Measurements from ENCODE around the gene NXPH3.

The NXPH3 gene

GRCh38 chr17:49580981-49581647, 5.4 kb downstream of the NXPH3 start:
- peaks cover 12% of the 10 kb centered on the region for H3K4me1 ChIP-seq (ENCODE audit: low read length)

GRCh38 chr17:49581648-49581998, 6.0 kb downstream of the NXPH3 start:
- TF ChIP-seq EZH2phosphoT487 (IDR thresholded peaks at IDR 0.05; ENCODE audit: low read depth) (no peak), CTCF (IDR thresholded peaks at IDR 0.05; ENCODE audit: low read depth, low read length) (no peak)
- no peaks in the 10 kb centered on the region for H3K36me3 ChIP-seq (replicated peaks; ENCODE audit: low read depth, low read length)
- H2AFZ ChIP-seq (ENCODE audit: low read depth, low read length), result no peak overlapping the region
- H3K27ac ChIP-seq (ENCODE audit: low read length), result no peak overlapping the region
- no peaks in the 10 kb centered on the region for H3K9me3 ChIP-seq (ENCODE audit: insufficient read depth, low read length)
- H4K20me1 ChIP-seq (ENCODE audit: insufficient read depth, low read length), result no peaks in the 10 kb centered on the region
- no peak overlapping the region for H3K4me2 ChIP-seq (ENCODE audit: low read length)
- H3K27me3 ChIP-seq (ENCODE audit: low read depth, low read length), result no peaks in the 10 kb centered on the region
- H3K9ac ChIP-seq (ENCODE audit: low read length), result no peak overlapping the region
- no peak overlapping the region for H3K4me3 ChIP-seq (ENCODE audit: low read length)
- no peaks in the 10 kb centered on the region for H3K79me2 ChIP-seq (ENCODE audit: low read length)
- H3K4me1 ChIP-seq (ENCODE audit: low read length), result peaks cover 12% of the 10 kb centered on the region

More at GRCh38 chr17:49580981-49581647, 5.4 kb downstream of the NXPH3 start:
- Histone ChIP-seq H3K9ac (ENCODE audit: low read length) (no peak overlapping the region), H3K27ac (ENCODE audit: low read length) (no peak overlapping the region), H3K4me3 (ENCODE audit: low read length) (no peak overlapping the region), H3K79me2 (ENCODE audit: low read length) (no peaks in the 10 kb centered on the region), H3K27me3 (ENCODE audit: low read depth, low read length) (no peaks in the 10 kb centered on the region), H4K20me1 (ENCODE audit: insufficient read depth, low read length) (no peaks in the 10 kb centered on the region), H2AFZ (ENCODE audit: low read depth, low read length) (no peak overlapping the region), H3K36me3 (replicated peaks; ENCODE audit: low read depth, low read length) (no peaks in the 10 kb centered on the region), H3K4me2 (ENCODE audit: low read length) (no peak overlapping the region), H3K9me3 (ENCODE audit: insufficient read depth, low read length) (no peaks in the 10 kb centered on the region)
- no peak for TF ChIP-seq CTCF (IDR thresholded peaks at IDR 0.05; ENCODE audit: low read depth, low read length)
- TF ChIP-seq EZH2phosphoT487 (IDR thresholded peaks at IDR 0.05; ENCODE audit: low read depth), result no peak

- Histone ChIP-seq H3K27me3 (ENCODE audit: low read depth, low read length) (no peaks in the 10 kb centered on the region), H3K9me3 (ENCODE audit: insufficient read depth, low read length) (no peaks in the 10 kb centered on the region), H3K4me3 (ENCODE audit: low read length) (no peak overlapping the region), H3K4me1 (ENCODE audit: low read length) (peaks cover 12% of the 10 kb centered on the region), H3K4me2 (ENCODE audit: low read length) (no peak overlapping the region), H2AFZ (ENCODE audit: low read depth, low read length) (no peak overlapping the region), H3K9ac (ENCODE audit: low read length) (no peak overlapping the region), H3K36me3 (replicated peaks; ENCODE audit: low read depth, low read length) (no peaks in the 10 kb centered on the region), H3K27ac (ENCODE audit: low read length) (no peak overlapping the region), H3K79me2 (ENCODE audit: low read length) (no peaks in the 10 kb centered on the region), H4K20me1 (ENCODE audit: insufficient read depth, low read length) (no peaks in the 10 kb centered on the region)
- no peak for TF ChIP-seq CTCF (IDR thresholded peaks at IDR 0.05; ENCODE audit: low read depth, low read length)
- TF ChIP-seq EZH2phosphoT487 (IDR thresholded peaks at IDR 0.05; ENCODE audit: low read depth), result no peak
Measured at GRCh38 chr17:49582055-49582722, 6.5 kb downstream of the NXPH3 start.

GRCh38 chr17:49582789-49583188, 7.1 kb downstream of the NXPH3 start:
- TF ChIP-seq EZH2phosphoT487 (IDR thresholded peaks at IDR 0.05; ENCODE audit: low read depth) (no peak), CTCF (IDR thresholded peaks at IDR 0.05; ENCODE audit: low read depth, low read length) (no peak)
- H3K4me2 ChIP-seq (ENCODE audit: low read length), result no peak overlapping the region
- H3K79me2 ChIP-seq (ENCODE audit: low read length), result no peaks in the 10 kb centered on the region
- H2AFZ ChIP-seq (ENCODE audit: low read depth, low read length), result no peak overlapping the region
- H3K4me1 ChIP-seq (ENCODE audit: low read length), result peaks cover 7% of the 10 kb centered on the region
- H3K4me3 ChIP-seq (ENCODE audit: low read length), result no peak overlapping the region
- no peak overlapping the region for H3K9ac ChIP-seq (ENCODE audit: low read length)
- H3K9me3 ChIP-seq (ENCODE audit: insufficient read depth, low read length), result no peaks in the 10 kb centered on the region
- H4K20me1 ChIP-seq (ENCODE audit: insufficient read depth, low read length), result no peaks in the 10 kb centered on the region
- H3K27ac ChIP-seq (ENCODE audit: low read length), result no peak overlapping the region
- no peaks in the 10 kb centered on the region for H3K27me3 ChIP-seq (ENCODE audit: low read depth, low read length)
- no peaks in the 10 kb centered on the region for H3K36me3 ChIP-seq (replicated peaks; ENCODE audit: low read depth, low read length)
